Prostate gland (tissue), 2 donors: Measurements from ENCODE around the gene RAB29. TPM values are rescaled to one million over a fixed set of nuclear protein-coding genes. Genes with fewer than 3 reads are reported as not detected.

Source experiments
- DNase-seq: peaks from one replicate; pipeline ENCODE4 v3.0.0-alpha.2; 2019; ENCODE audit warnings: low spot score
- H3K27ac ChIP-seq, 2 donors: fragments of 200-600 bp; sonication (generic); 2 replicates each; pipeline ENCODE4 v1.5.1; 2017 to 2019
- H3K27me3 ChIP-seq: fragments of 200-600 bp; sonication (generic); replicated peaks from 2 replicates; pipeline ENCODE4 v1.5.1; 2019; ENCODE audit not compliant: insufficient read depth
- H3K36me3 ChIP-seq, 2 donors: fragments of 200-600 bp; sonication (generic); 1 replicate in 1 of 2; 2 replicates in 1 of 2; pipeline versions ENCODE4 v1.5.1 to v1.8.1; 2017 to 2019
- H3K4me1 ChIP-seq: fragments of 200-600 bp; sonication (generic); replicated peaks from 2 replicates; pipeline ENCODE4 v1.5.1; 2019
- H3K4me3 ChIP-seq, 2 donors: fragments of 200-600 bp; sonication (generic); 2 replicates each; pipeline ENCODE4 v1.5.1; 2017 to 2019
- H3K9me3 ChIP-seq: fragments of 200-600 bp; sonication (generic); 2 replicates; pipeline ENCODE4 v1.5.1; 2017
- POLR2A ChIP-seq: fragments of 450-650 bp; IDR thresholded peaks from one replicate; pipeline ENCODE4 v1.6.1; 2016; ENCODE audit warnings: antibody characterized with exemption, mild to moderate bottlenecking
- POLR2AphosphoS5 ChIP-seq: sonication (generic); formaldehyde crosslinking; IDR thresholded peaks from one replicate; pipeline ENCODE4 v1.6.1; 2017; ENCODE audit warnings: antibody characterized with exemption
- WGBS: methylation state at CpG from one replicate; pipeline ENCODE4 v1.1.5; 2018; 5-methylcytosine and 5-hydroxymethylcytosine counted together
- intact Hi-C: fragments of 100-400 bp; cut with DNase I; formaldehyde crosslinking; loops from one replicate; pipeline ENCODE4 v1.14.2; 2022
- total RNA-seq, 2 donors: library from RNA; depleted of rRNA; stranded (reverse); fragments of >200 nt; gene quantifications; one replicate each; pipeline ENCODE4 v1.1.0, GENCODE V29; 2016
- TF ChIP-seq, protein P1 (sequence below), 4 experiments: fragments of 200-600 bp in 2 of 4; fragments of 450-650 bp in 2 of 4; sonication (generic) in 2 of 4; IDR thresholded peaks; 1 replicate in 3 of 4; 2 replicates in 1 of 4; pipeline ENCODE4 v1.5.1; 2016 to 2019; ENCODE audit warnings: antibody characterized with exemption in 4 of 4, mild to moderate bottlenecking in 2 of 4, moderate library complexity in 2 of 4

RAB29 gene
- total RNA-seq, 2 donors from 2014 or later = 18.6 to 36.7 TPM

DNA sequence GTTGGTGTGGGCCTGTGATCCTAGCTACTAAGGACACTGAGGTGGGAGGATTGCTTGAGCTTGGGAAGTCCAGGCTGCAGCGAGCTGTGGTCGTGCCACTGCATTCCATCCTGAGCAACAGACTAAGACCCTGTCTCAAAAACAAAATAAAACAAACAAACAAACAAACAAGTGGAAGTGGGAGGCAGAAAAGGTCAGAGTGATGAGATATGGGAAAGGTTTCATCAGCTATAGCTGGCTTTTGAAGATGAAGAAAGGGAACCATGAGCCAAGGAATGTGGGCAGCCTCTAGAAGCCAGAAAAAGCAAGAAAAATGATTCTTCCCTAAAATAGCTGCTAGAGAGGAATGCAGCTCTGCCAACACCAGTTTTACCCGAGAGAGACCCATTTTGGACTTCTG is 14.7 kb downstream of the RAB29 start:
- intact Hi-C loops = no loop called here
- Histone ChIP-seq H3K27me3 (no peaks in the 10 kb centered on the region), H3K27ac (no peak overlapping the region), H3K36me3 (no peaks in the 10 kb centered on the region), H3K9me3 (no peaks in the 10 kb centered on the region), H3K4me1 (no peaks in the 10 kb centered on the region), H3K4me3 (no peak overlapping the region)
- TF ChIP-seq POLR2AphosphoS5 (no peak), POLR2A (no peak)
- TF ChIP-seq, protein P1, sequence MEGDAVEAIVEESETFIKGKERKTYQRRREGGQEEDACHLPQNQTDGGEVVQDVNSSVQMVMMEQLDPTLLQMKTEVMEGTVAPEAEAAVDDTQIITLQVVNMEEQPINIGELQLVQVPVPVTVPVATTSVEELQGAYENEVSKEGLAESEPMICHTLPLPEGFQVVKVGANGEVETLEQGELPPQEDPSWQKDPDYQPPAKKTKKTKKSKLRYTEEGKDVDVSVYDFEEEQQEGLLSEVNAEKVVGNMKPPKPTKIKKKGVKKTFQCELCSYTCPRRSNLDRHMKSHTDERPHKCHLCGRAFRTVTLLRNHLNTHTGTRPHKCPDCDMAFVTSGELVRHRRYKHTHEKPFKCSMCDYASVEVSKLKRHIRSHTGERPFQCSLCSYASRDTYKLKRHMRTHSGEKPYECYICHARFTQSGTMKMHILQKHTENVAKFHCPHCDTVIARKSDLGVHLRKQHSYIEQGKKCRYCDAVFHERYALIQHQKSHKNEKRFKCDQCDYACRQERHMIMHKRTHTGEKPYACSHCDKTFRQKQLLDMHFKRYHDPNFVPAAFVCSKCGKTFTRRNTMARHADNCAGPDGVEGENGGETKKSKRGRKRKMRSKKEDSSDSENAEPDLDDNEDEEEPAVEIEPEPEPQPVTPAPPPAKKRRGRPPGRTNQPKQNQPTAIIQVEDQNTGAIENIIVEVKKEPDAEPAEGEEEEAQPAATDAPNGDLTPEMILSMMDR (IDR thresholded peaks at IDR 0.05) = no peak
- 77% methylated on average over 3 of the region's 3 CpGs for WGBS
- no peak for DNase-seq

DNA sequence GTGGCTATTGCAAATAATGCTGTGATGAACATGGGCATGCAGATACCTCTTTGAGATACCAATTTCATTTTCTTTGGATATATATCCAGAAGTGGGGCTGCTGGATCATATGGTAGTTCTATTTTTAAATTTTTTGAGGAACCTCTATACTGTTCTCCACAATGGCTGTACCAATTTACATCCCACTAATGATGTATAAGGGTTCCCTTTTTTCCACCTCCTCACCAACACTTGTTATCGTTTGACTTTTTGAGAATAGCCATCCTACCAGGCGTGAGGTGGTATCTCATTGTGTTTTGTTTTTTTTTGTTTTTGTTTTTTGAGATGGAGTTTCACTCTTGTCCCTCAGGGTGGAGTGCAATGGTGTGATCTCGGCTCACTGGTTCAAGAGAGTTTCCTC is 18.7 kb downstream of the RAB29 start:
- Histone ChIP-seq H3K4me3 (no peak overlapping the region), H3K9me3 (no peaks in the 10 kb centered on the region), H3K36me3 (no peaks in the 10 kb centered on the region), H3K4me1 (no peaks in the 10 kb centered on the region), H3K27me3 (no peaks in the 10 kb centered on the region), H3K27ac (no peak overlapping the region)
- no peak for DNase-seq
- TF ChIP-seq POLR2A (no peak), POLR2AphosphoS5 (no peak)
- TF ChIP-seq, protein P1 (IDR thresholded peaks at IDR 0.05) = no peak
- WGBS = 95% methylated on average over 3 of the region's 3 CpGs
- intact Hi-C loops = no loop called here

DNA sequence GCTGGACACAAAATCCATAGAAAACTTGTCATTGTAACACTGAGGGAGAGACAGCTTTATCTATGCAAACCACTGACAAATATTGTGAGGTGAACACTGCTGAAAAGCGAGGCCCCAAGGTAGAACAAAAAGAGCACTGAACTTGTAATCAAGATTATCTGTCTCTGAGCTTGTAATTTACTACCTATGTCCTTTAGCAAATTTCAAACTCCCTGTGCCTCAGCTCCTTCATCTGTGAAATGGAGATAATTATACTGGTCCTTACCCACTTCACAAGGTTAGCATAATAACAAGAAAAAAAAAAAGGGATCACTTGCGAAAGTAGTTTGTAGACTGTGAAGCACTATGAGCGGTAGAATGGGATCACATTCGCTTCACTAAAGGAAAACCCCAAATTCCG is 20.4 kb downstream of the RAB29 start:
- H3K9me3 ChIP-seq = no peaks in the 10 kb centered on the region
- no peaks in the 10 kb centered on the region for H3K4me1 ChIP-seq
- no peak for DNase-seq
- intact Hi-C loops = no loop called here
- H3K27ac ChIP-seq = no peak overlapping the region
- H3K36me3 ChIP-seq = no peaks in the 10 kb centered on the region
- H3K27me3 ChIP-seq = no peaks in the 10 kb centered on the region
- 75% methylated on average over 5 of the region's 5 CpGs for WGBS
- no peak for TF ChIP-seq POLR2A
- TF ChIP-seq POLR2AphosphoS5 = no peak
- TF ChIP-seq, protein P1 (IDR thresholded peaks at IDR 0.05) = no peak
- no peak overlapping the region for H3K4me3 ChIP-seq

DNA sequence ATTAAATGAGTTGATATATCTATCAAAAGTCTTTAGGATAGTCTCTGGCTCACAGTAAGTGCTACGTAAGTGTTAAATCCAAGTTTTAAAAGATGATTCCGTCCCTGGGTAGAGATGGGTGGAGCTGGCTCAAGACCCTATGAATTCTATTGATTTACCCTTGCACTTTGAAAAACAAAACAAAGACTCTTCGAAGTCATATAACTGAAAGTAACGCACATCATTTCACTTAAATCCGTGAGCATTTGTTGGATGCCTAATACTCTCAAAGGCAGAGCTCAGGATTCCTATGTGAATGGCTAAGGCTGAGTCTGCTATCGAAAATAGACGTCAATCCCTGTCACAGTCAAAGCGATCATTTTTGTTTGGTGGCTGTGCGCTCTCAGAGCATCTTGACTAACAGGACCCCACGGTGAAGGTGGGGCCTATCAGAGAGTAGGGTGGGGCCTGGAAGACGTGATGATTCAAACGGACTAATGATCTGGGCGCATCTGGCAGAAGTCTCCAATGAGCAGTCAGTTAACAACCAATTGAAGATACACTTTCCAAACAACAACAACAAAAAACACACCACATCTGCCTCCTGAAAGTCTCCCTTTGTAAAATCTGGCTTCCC is 24.1 kb downstream of the RAB29 start:
- H3K27ac ChIP-seq = no peak overlapping the region
- intact Hi-C loops = no loop called here
- no peaks in the 10 kb centered on the region for H3K4me1 ChIP-seq
- 86% methylated on average over 13 of the region's 13 CpGs for WGBS
- no peak overlapping the region for H3K4me3 ChIP-seq
- TF ChIP-seq POLR2AphosphoS5 = no peak
- no peak for TF ChIP-seq POLR2A
- TF ChIP-seq, protein P1 (IDR thresholded peaks at IDR 0.05) = no peak
- no peak for DNase-seq
- H3K27me3 ChIP-seq = no peaks in the 10 kb centered on the region
- no peaks in the 10 kb centered on the region for H3K36me3 ChIP-seq
- H3K9me3 ChIP-seq = no peaks in the 10 kb centered on the region
